Measurements from ENCODE around the gene BTBD2. TPM values are rescaled to one million over a fixed set of nuclear protein-coding genes. Genes with fewer than 3 reads are reported as not detected.

The BTBD2 gene
- total and polyA plus RNA-seq, 12 donors: 11.8 to 122 (median 78.1) TPM

GRCh38 chr19:1942934-1943555, 72.5 kb downstream of the BTBD2 start:
- peak overlapping the region in 2 of 4 donors; percentile 81 to 95 for H3K4me3 ChIP-seq
- no peaks in the 10 kb centered on the region for H3K36me3 ChIP-seq (replicated peaks in 1 of 2)
- no peaks in the 10 kb centered on the region for H3K27me3 ChIP-seq
- no peak for TF ChIP-seq CTCF (IDR thresholded peaks at IDR 0.05)
- TF ChIP-seq POLR2A (IDR thresholded peaks at IDR 0.05): no peak
- peaks cover 19 to 40% of the 10 kb centered on the region in 2 donors for H3K4me1 ChIP-seq (replicated peaks in 1 of 2)
- no peak for DNase-seq
- WGBS, 4 donors: 35 to 55% (median 40%) methylated on average over 6 to 21 of the region's 21 CpGs
- no peaks in the 10 kb centered on the region for H3K9me3 ChIP-seq (replicated peaks in 1 of 3)
- intact Hi-C loops (cut with DNase I): no loop called here
- peak overlapping the region in 4 of 5 donors; percentile 69 to 98 (median 82) for H3K27ac ChIP-seq

GRCh38 chr19:1942078-1942933, 73.2 kb downstream of the BTBD2 start:
- DNase-seq: peak; percentile 74 to 88 (median 82)
- Histone ChIP-seq H3K27me3 (no peaks in the 10 kb centered on the region), H3K27ac (peak overlapping the region; percentile 69 to 98 (median 88)), H3K4me3 (peak overlapping the region; percentile 41 to 95 (median 78)), H3K36me3 (replicated peaks in 1 of 2) (no peaks in the 10 kb centered on the region), H3K9me3 (replicated peaks in 1 of 3) (no peaks in the 10 kb centered on the region), H3K4me1 (replicated peaks in 1 of 2) (peaks cover 19 to 40% of the 10 kb centered on the region in 2 donors)
- peak in 1 of 2 donors; percentile 48 for TF ChIP-seq POLR2A (IDR thresholded peaks at IDR 0.05)
- no peak for TF ChIP-seq CTCF (IDR thresholded peaks at IDR 0.05)
- intact Hi-C loops (cut with DNase I): no loop called here
- 0 to 6% (median 2%) methylated on average over 9 to 40 of the region's 40 CpGs for WGBS, 4 donors

- peak within 1 kb of the TSS; percentile 90 to 98 (median 98) for H3K27ac ChIP-seq
- peak within 1 kb of the TSS; percentile 41 to 95 (median 78) for H3K4me3 ChIP-seq
- H3K4me1 ChIP-seq (replicated peaks in 1 of 2): peaks cover 22 to 43% of the 10 kb centered on the region in 2 donors
- no peaks in the 10 kb centered on the region for H3K36me3 ChIP-seq (replicated peaks in 1 of 2)
- TF ChIP-seq CTCF (IDR thresholded peaks at IDR 0.05): peak in 2 of 6 experiments; percentile 6 to 50
- TF ChIP-seq POLR2A (IDR thresholded peaks at IDR 0.05): peak in 1 of 2 donors; percentile 67
- no peaks in the 10 kb centered on the region for H3K27me3 ChIP-seq
- 0 to 1% (median 1%) methylated on average over 3 to 96 of the region's 97 CpGs for WGBS, 4 donors
- H3K9me3 ChIP-seq (replicated peaks in 1 of 3): no peaks in the 10 kb centered on the region
- DNase-seq: peak in 5 of 7 donors; percentile 32 to 67 (median 55)
- intact Hi-C loops (cut with DNase I): no loop called here
Measured at GRCh38 chr19:1941146-1942077, 74.1 kb downstream of the BTBD2 start, which contains the start of gene CSNK1G2. Gene CSNK1G2 (plus strand): TSS chr19:1941172. CDS start chr19:1969773, 28,601 bp downstream.

Measured in adrenal gland (tissue), 12 donors.